Activated naive CD8-positive, alpha-beta T cell (primary cell): ENCODE measurements around the gene APOC3.

ENCODE experiments used
- H3K27ac Mint-ChIP-seq: one replicate; pipeline ENCODE4 v1.8.0; 2021; ENCODE audit warnings: mixed read lengths
- H3K27me3 Mint-ChIP-seq: one replicate; pipeline ENCODE4 v1.8.0; 2021; ENCODE audit warnings: mixed read lengths
- H3K36me3 Mint-ChIP-seq: one replicate; pipeline ENCODE4 v1.8.0; 2021; ENCODE audit warnings: mixed read lengths
- H3K4me1 Mint-ChIP-seq: one replicate; pipeline ENCODE4 v1.8.0; 2021; ENCODE audit warnings: low read depth, mixed read lengths
- H3K4me3 Mint-ChIP-seq: one replicate; pipeline ENCODE4 v1.8.0; 2021; ENCODE audit warnings: mild to moderate bottlenecking, mixed read lengths
- H3K9me3 Mint-ChIP-seq: one replicate; pipeline ENCODE4 v1.8.0; 2021; ENCODE audit warnings: low read depth, mixed read lengths

Gene APOC3

GRCh38 chr11:116864531-116864930 is 34.8 kb downstream of the APOC3 start:
- Mint-ChIP-seq H3K9me3 (no peaks in the 10 kb centered on the region), H3K36me3 (peaks cover 28% of the 10 kb centered on the region), H3K4me1 (no peaks in the 10 kb centered on the region), H3K4me3 (no peak overlapping the region), H3K27ac (no peak overlapping the region), H3K27me3 (no peaks in the 10 kb centered on the region)

GRCh38 chr11:116865696-116866095 is 36.0 kb downstream of the APOC3 start:
- no peak overlapping the region for H3K4me3 Mint-ChIP-seq
- no peaks in the 10 kb centered on the region for H3K27me3 Mint-ChIP-seq
- no peaks in the 10 kb centered on the region for H3K4me1 Mint-ChIP-seq
- peaks cover 27% of the 10 kb centered on the region for H3K36me3 Mint-ChIP-seq
- H3K27ac Mint-ChIP-seq: no peak overlapping the region
- no peaks in the 10 kb centered on the region for H3K9me3 Mint-ChIP-seq

GRCh38 chr11:116866804-116867455 is 37.2 kb downstream of the APOC3 start:
- H3K27me3 Mint-ChIP-seq: no peaks in the 10 kb centered on the region
- H3K36me3 Mint-ChIP-seq: peaks cover 23% of the 10 kb centered on the region
- H3K9me3 Mint-ChIP-seq: no peaks in the 10 kb centered on the region
- no peak overlapping the region for H3K27ac Mint-ChIP-seq
- H3K4me3 Mint-ChIP-seq: no peak overlapping the region
- no peaks in the 10 kb centered on the region for H3K4me1 Mint-ChIP-seq

- no peak overlapping the region for H3K4me3 Mint-ChIP-seq
- H3K9me3 Mint-ChIP-seq: no peaks in the 10 kb centered on the region
- no peaks in the 10 kb centered on the region for H3K4me1 Mint-ChIP-seq
- H3K27ac Mint-ChIP-seq: no peak overlapping the region
- H3K36me3 Mint-ChIP-seq: peaks cover 24% of the 10 kb centered on the region
- no peaks in the 10 kb centered on the region for H3K27me3 Mint-ChIP-seq
These were observed 37.9 kb downstream of the APOC3 start for GRCh38 chr11:116867619-116868018.

GRCh38 chr11:116868066-116868465 is 38.4 kb downstream of the APOC3 start:
- H3K4me1 Mint-ChIP-seq: no peaks in the 10 kb centered on the region
- H3K36me3 Mint-ChIP-seq: peaks cover 27% of the 10 kb centered on the region
- H3K27ac Mint-ChIP-seq: no peak overlapping the region

GRCh38 chr11:116869610-116870009 is 39.9 kb downstream of the APOC3 start:
- Mint-ChIP-seq H3K9me3 (no peaks in the 10 kb centered on the region), H3K4me1 (no peaks in the 10 kb centered on the region), H3K36me3 (peaks cover 32% of the 10 kb centered on the region), H3K27ac (no peak overlapping the region), H3K27me3 (no peaks in the 10 kb centered on the region), H3K4me3 (no peak overlapping the region)

More at GRCh38 chr11:116868066-116868465, 38.4 kb downstream of the APOC3 start:
- H3K4me3 Mint-ChIP-seq: no peak overlapping the region
- no peaks in the 10 kb centered on the region for H3K27me3 Mint-ChIP-seq
- no peaks in the 10 kb centered on the region for H3K9me3 Mint-ChIP-seq

GRCh38 chr11:116870054-116870453 is 40.3 kb downstream of the APOC3 start:
- Mint-ChIP-seq H3K4me1 (no peaks in the 10 kb centered on the region), H3K4me3 (no peak overlapping the region), H3K36me3 (peaks cover 35% of the 10 kb centered on the region), H3K9me3 (no peaks in the 10 kb centered on the region), H3K27me3 (no peaks in the 10 kb centered on the region), H3K27ac (no peak overlapping the region)

- Mint-ChIP-seq H3K4me1 (no peaks in the 10 kb centered on the region), H3K36me3 (peaks cover 33% of the 10 kb centered on the region), H3K27ac (no peak overlapping the region), H3K27me3 (no peaks in the 10 kb centered on the region), H3K4me3 (no peak overlapping the region), H3K9me3 (no peaks in the 10 kb centered on the region)
These were observed 41.5 kb downstream of the APOC3 start for GRCh38 chr11:116871248-116871647.

- Mint-ChIP-seq H3K9me3 (no peaks in the 10 kb centered on the region), H3K4me1 (no peaks in the 10 kb centered on the region), H3K36me3 (peaks cover 22% of the 10 kb centered on the region), H3K27me3 (no peaks in the 10 kb centered on the region), H3K27ac (no peak overlapping the region), H3K4me3 (no peak overlapping the region)
These were observed 43.7 kb downstream of the APOC3 start for GRCh38 chr11:116873381-116873780.

- Mint-ChIP-seq H3K4me3 (no peak overlapping the region), H3K9me3 (no peaks in the 10 kb centered on the region), H3K27ac (no peak overlapping the region), H3K36me3 (peaks cover 19% of the 10 kb centered on the region), H3K4me1 (no peaks in the 10 kb centered on the region), H3K27me3 (no peaks in the 10 kb centered on the region)
These were observed 44.5 kb downstream of the APOC3 start for GRCh38 chr11:116874251-116874650.

GRCh38 chr11:116875194-116875593 is 45.5 kb downstream of the APOC3 start:
- Mint-ChIP-seq H3K27ac (no peak overlapping the region), H3K36me3 (peaks cover 19% of the 10 kb centered on the region), H3K4me3 (no peak overlapping the region), H3K9me3 (no peaks in the 10 kb centered on the region), H3K4me1 (no peaks in the 10 kb centered on the region), H3K27me3 (no peaks in the 10 kb centered on the region)

GRCh38 chr11:116876656-116877055 is 46.9 kb downstream of the APOC3 start:
- no peak overlapping the region for H3K4me3 Mint-ChIP-seq
- H3K36me3 Mint-ChIP-seq: peaks cover 15% of the 10 kb centered on the region
- no peaks in the 10 kb centered on the region for H3K9me3 Mint-ChIP-seq

GRCh38 chr11:116879800-116880625 is 50.3 kb downstream of the APOC3 start:
- no peaks in the 10 kb centered on the region for H3K27me3 Mint-ChIP-seq
- H3K4me3 Mint-ChIP-seq: no peak overlapping the region
- H3K36me3 Mint-ChIP-seq: peaks cover 6% of the 10 kb centered on the region
- H3K27ac Mint-ChIP-seq: no peak overlapping the region
- H3K9me3 Mint-ChIP-seq: no peaks in the 10 kb centered on the region
- peaks cover 7% of the 10 kb centered on the region for H3K4me1 Mint-ChIP-seq

More at GRCh38 chr11:116876656-116877055, 46.9 kb downstream of the APOC3 start:
- H3K4me1 Mint-ChIP-seq: no peaks in the 10 kb centered on the region
- H3K27ac Mint-ChIP-seq: no peak overlapping the region
- no peaks in the 10 kb centered on the region for H3K27me3 Mint-ChIP-seq

GRCh38 chr11:116881143-116881542 is 51.4 kb downstream of the APOC3 start:
- H3K36me3 Mint-ChIP-seq: peaks cover 3% of the 10 kb centered on the region
- no peaks in the 10 kb centered on the region for H3K9me3 Mint-ChIP-seq
- no peak overlapping the region for H3K4me3 Mint-ChIP-seq
- peaks cover 7% of the 10 kb centered on the region for H3K4me1 Mint-ChIP-seq
- H3K27ac Mint-ChIP-seq: no peak overlapping the region
- no peaks in the 10 kb centered on the region for H3K27me3 Mint-ChIP-seq

GRCh38 chr11:116882386-116882785 is 52.7 kb downstream of the APOC3 start:
- no peak overlapping the region for H3K4me3 Mint-ChIP-seq
- H3K27ac Mint-ChIP-seq: peak overlapping the region; percentile 43

More at GRCh38 chr11:116882386-116882785, 52.7 kb downstream of the APOC3 start:
- Mint-ChIP-seq H3K36me3 (peaks cover 3% of the 10 kb centered on the region), H3K4me1 (peaks cover 7% of the 10 kb centered on the region), H3K27me3 (no peaks in the 10 kb centered on the region), H3K9me3 (no peaks in the 10 kb centered on the region)
